ENCODE data around the gene DNASE1L1. TPM values are rescaled to one million over a fixed set of nuclear protein-coding genes. Genes with fewer than 3 reads are reported as not detected.
A peak's percentile ranks its signal among the peaks of the same experiment; 100 is the strongest.

DNASE1L1 gene
- total and polyA plus RNA-seq, 2 of the 13 experiments (the other 11 are each of a cell fraction or from before 2014, with no cell fraction given), result 4.7 to 12.3 TPM

DNA sequence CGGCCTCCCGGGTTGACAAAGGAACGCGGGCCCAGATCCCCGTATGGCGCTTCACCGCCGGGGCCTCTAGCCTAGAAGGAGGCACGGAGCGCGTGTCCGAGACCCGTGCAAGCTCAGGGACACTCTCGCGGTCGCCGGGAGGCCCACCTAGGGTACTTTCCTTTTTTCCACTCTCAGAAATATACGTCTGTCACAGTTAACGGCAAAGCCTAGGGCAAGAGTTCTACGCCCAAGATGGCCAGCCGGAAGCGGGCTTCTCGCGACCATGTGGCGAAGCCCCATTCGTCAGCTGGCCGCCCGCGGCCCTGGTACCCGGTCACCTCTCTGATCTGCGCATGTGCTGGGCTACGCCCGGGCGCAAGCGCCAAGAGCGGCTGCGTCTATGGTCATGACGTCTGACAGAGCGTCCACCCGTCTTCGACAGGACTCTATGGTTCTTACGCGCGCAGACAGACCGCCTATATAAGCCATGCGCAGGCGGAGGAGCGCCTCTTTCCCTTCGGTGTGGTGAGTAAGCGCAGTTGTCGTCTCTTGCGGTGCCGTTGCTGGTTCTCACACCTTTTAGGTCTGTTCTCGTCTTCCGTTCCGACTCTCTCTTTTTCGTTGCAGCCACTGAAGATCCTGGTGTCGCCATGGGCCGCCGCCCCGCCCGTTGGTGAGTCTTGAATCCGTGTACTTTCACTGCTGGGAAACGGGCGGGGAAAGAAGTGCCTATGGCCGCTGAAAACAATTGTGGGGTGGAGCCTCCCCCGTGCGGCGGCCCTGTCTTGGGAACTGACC, 11.0 kb downstream of the DNASE1L1 start, which contains the start of gene RPL10 (continued):
- TF ChIP-seq, protein P1, sequence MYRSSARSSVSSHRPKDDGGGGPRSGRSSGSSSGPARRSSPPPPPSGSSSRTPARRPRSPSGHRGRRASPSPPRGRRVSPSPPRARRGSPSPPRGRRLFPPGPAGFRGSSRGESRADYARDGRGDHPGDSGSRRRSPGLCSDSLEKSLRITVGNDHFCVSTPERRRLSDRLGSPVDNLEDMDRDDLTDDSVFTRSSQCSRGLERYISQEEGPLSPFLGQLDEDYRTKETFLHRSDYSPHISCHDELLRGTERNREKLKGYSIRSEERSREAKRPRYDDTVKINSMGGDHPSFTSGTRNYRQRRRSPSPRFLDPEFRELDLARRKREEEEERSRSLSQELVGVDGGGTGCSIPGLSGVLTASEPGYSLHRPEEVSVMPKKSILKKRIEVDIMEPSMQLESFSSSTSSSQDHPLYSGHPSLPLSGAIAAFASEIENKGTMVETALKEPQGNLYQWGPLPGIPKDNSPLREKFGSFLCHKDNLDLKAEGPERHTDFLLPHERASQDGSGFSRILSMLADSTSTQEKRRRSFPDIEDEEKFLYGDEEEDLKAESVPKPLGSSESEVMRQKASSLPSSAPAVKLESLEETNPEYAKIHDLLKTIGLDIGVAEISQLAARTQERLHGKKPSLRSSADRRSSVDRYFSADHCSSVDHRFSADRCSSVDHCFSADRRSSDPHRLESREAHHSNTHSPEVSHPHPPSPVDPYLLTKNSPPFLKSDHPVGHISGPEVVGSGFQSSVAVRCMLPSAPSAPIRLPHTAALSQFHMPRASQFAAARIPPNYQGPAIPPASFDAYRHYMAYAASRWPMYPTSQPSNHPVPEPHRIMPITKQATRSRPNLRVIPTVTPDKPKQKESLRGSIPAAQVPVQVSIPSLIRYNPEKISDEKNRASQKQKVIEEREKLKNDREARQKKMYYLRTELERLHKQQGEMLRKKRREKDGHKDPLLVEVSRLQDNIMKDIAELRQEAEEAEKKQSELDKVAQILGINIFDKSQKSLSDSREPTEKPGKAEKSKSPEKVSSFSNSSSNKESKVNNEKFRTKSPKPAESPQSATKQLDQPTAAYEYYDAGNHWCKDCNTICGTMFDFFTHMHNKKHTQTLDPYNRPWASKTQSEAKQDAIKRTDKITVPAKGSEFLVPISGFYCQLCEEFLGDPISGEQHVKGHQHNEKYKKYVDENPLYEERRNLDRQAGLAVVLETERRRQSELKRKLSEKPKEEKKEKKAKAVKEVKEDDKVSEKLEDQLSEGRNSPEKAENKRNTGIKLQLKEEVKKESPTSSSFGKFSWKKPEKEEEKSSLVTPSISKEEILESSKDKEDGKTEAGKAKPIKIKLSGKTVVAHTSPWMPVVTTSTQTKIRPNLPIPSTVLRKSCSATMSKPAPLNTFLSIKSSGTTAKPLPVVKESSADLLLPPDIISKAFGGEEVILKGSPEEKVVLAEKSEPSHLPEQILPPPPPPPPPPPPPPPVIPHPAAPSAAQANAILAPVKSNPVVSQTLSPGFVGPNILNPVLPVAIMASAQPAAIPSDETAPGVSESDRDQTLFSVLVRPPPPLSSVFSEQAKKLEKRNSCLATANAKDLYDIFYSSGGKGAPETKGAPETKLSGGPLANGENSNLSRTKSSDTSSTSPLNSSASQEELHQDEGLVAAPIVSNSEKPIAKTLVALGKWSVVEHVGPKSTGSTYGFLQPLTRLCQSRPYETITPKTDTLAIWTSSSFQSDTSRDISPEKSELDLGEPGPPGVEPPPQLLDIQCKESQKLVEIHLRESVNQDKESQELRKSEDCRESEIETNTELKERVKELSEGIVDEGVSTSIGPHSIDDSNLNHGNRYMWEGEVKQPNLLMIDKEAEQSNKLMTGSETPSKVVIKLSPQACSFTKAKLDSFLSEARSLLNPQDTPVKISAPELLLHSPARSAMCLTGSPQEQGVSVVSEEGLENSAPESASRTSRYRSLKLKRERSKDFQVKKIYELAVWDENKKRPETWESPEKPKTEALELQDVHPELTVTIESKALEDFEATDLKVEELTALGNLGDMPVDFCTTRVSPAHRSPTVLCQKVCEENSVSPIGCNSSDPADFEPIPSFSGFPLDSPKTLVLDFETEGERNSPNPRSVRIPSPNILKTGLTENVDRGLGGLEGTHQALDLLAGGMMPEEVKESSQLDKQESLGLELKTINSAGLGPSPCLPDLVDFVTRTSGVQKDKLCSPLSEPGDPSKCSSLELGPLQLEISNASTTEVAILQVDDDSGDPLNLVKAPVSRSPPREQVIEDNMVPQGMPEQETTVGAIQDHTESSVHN (CRISPR knock-in tag; IDR thresholded peaks at IDR 0.05), result no peak
- TF ChIP-seq BCL6 (CRISPR knock-in tag; IDR thresholded peaks at IDR 0.05) (0 out of 2 replicates have a peak, but pooled peaks have one; percentile 7), KDM1A (CRISPR knock-in tag; IDR thresholded peaks at IDR 0.05) (no peak), ATAD3A (CRISPR knock-in tag; IDR thresholded peaks at IDR 0.05) (no peak), ARNTL (CRISPR knock-in tag; IDR thresholded peaks at IDR 0.05) (no peak; the same call in 1 of the 2 replicates), GABPB1 (CRISPR knock-in tag; IDR thresholded peaks at IDR 0.05) (peak; percentile 89), ZNF629 (CRISPR knock-in tag; conservative IDR thresholded peaks at IDR 0.05) (no peak), MBNL3 (CRISPR knock-in tag; conservative IDR thresholded peaks at IDR 0.05) (no peak), ZNF296 (CRISPR knock-in tag; conservative IDR thresholded peaks at IDR 0.05) (no peak; the same call in 1 of the 2 replicates), ZNF326 (CRISPR knock-in tag; IDR thresholded peaks at IDR 0.05; ENCODE audit: borderline replicate concordance) (no peak), MTA1 (CRISPR knock-in tag; IDR thresholded peaks at IDR 0.05; ENCODE audit: borderline replicate concordance) (no peak), ZNF83 (CRISPR knock-in tag; IDR thresholded peaks at IDR 0.05; ENCODE audit: borderline replicate concordance) (no peak), ZNF841 (CRISPR knock-in tag; IDR thresholded peaks at IDR 0.05; ENCODE audit: borderline replicate concordance) (no peak), SMAD3 (CRISPR knock-in tag; IDR thresholded peaks at IDR 0.05) (no peak)
- TF ChIP-seq, protein P2, sequence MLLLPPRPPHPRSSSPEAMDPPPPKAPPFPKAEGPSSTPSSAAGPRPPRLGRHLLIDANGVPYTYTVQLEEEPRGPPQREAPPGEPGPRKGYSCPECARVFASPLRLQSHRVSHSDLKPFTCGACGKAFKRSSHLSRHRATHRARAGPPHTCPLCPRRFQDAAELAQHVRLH (CRISPR knock-in tag; IDR thresholded peaks at IDR 0.05; ENCODE audit: borderline replicate concordance, low read depth), result no peak
- TF ChIP-seq, protein P3, sequence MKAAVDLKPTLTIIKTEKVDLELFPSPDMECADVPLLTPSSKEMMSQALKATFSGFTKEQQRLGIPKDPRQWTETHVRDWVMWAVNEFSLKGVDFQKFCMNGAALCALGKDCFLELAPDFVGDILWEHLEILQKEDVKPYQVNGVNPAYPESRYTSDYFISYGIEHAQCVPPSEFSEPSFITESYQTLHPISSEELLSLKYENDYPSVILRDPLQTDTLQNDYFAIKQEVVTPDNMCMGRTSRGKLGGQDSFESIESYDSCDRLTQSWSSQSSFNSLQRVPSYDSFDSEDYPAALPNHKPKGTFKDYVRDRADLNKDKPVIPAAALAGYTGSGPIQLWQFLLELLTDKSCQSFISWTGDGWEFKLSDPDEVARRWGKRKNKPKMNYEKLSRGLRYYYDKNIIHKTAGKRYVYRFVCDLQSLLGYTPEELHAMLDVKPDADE (CRISPR knock-in tag; IDR thresholded peaks at IDR 0.05), result no peak
- TF ChIP-seq, protein P4, sequence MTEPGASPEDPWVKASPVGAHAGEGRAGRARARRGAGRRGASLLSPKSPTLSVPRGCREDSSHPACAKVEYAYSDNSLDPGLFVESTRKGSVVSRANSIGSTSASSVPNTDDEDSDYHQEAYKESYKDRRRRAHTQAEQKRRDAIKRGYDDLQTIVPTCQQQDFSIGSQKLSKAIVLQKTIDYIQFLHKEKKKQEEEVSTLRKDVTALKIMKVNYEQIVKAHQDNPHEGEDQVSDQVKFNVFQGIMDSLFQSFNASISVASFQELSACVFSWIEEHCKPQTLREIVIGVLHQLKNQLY (CRISPR knock-in tag; IDR thresholded peaks at IDR 0.05), result no peak
- TF ChIP-seq, protein P5, sequence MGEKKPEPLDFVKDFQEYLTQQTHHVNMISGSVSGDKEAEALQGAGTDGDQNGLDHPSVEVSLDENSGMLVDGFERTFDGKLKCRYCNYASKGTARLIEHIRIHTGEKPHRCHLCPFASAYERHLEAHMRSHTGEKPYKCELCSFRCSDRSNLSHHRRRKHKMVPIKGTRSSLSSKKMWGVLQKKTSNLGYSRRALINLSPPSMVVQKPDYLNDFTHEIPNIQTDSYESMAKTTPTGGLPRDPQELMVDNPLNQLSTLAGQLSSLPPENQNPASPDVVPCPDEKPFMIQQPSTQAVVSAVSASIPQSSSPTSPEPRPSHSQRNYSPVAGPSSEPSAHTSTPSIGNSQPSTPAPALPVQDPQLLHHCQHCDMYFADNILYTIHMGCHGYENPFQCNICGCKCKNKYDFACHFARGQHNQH (CRISPR knock-in tag; IDR thresholded peaks at IDR 0.05), result peak; percentile 43; the same call in 1 of the 2 replicates

Measured in HepG2 (cell line).